ENCODE measurements around the gene DEFB113. TPM values are rescaled to one million over a fixed set of nuclear protein-coding genes. Genes with fewer than 3 reads are reported as not detected.

DEFB113 gene
- total RNA-seq, 1 experiment from 2014 or later: not detected

DNA sequence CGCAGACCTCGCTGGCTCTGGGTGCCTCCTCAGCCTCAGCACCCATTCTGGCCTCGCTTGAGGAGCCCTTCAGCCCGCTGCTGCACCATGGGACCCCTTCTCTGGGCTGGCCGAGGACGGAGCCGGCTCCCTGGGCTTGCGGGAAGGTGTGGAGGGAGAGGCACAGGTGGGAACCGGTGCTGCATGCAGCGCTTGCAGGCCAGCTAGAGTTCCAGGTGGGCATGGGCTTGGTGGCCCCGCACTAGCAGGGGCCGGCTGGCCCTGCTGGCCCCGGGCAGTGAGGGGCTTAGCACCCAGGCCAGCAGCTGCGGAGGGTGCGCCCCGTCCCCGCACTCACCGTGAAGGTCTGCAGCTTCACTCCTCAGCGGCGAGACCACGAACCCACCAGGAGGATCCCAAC lies 35.9 kb downstream of the DEFB113 start:
- no peaks in the 10 kb centered on the region for H3K36me3 ChIP-seq (ENCODE audit: control insufficient read depth in 1 of 2, insufficient read depth in 2 of 2, low read length in 2 of 2)
- ChIA-PET RAD21 (ENCODE audit: low non-redundant PET in 1 of 2, low total read pairs in 2 of 2, uncharacterized antibody in 2 of 2, unreplicated experiment in 2 of 2) (no interaction called here), CTCF (no interaction called here), POLR2A (no interaction called here)
- no TSS peak for BruUV-seq (replicated peaks)
- H3K9ac ChIP-seq (ENCODE audit: low read length): no peak overlapping the region
- H3K9me2 ChIP-seq (ENCODE audit: insufficient read depth): no peaks in the 10 kb centered on the region; the same call in 1 of the 2 replicates
- no peaks in the 10 kb centered on the region for H3K9me3 ChIP-seq (ENCODE audit: control insufficient read depth in 1 of 2, insufficient read depth in 1 of 2, low read depth in 1 of 2, low read length in 2 of 2)
- intact Hi-C loops (cut with micrococcal nuclease): no loop called here
- no peak overlapping the region for H2AFZ ChIP-seq (ENCODE audit: low read depth, low read length, poor library complexity, severe bottlenecking)
- ATAC-seq (no peak), DNase-seq (ENCODE audit: low read depth, low spot score) (no peak)
- H3K4me3 ChIP-seq (replicated peaks in 1 of 2; ENCODE audit: low read depth in 1 of 2, low read length in 2 of 2): no peak overlapping the region
- H3K27me3 ChIP-seq (ENCODE audit: insufficient read depth, low read length): no peaks in the 10 kb centered on the region; the same call in 1 of the 2 replicates
- no peak overlapping the region for H3K27ac ChIP-seq (ENCODE audit: low read depth, low read length)
- no peaks in the 10 kb centered on the region for H4K20me1 ChIP-seq (ENCODE audit: insufficient read depth)
- H3K4me1 ChIP-seq (ENCODE audit: control insufficient read depth in 1 of 2, insufficient read depth in 2 of 2, low read length in 2 of 2): no peaks in the 10 kb centered on the region
- H3K4me2 ChIP-seq (ENCODE audit: low read length): no peak overlapping the region
- no peak for TF ChIP-seq CEBPB (IDR thresholded peaks at IDR 0.05; ENCODE audit: low read depth)
- TF ChIP-seq MAX (IDR thresholded peaks at IDR 0.05): no peak
- H3K79me2 ChIP-seq (ENCODE audit: insufficient read depth, low read length): no peaks in the 10 kb centered on the region

DNA sequence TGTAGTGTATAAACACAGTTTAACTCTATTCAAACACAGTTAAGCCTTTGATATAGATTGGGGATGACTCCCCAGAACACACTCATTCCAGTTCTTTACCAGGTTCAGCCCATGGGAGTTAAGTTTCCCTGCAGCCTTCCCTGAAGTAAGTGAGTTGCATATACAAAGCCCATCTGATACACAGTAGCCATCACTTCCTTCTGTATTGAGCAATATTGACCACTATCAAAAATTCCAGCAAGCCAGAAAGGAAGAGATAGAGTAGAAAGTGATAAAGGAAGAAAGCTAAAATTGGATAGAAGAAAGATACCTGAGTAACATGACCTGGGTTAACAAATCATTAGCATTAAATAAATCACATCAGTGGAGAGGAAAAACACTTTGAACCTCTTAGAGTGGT lies 40.1 kb downstream of the DEFB113 start:
- no peaks in the 10 kb centered on the region; the same call in 1 of the 2 replicates for H3K27me3 ChIP-seq (ENCODE audit: insufficient read depth, low read length)
- H3K36me3 ChIP-seq (ENCODE audit: control insufficient read depth in 1 of 2, insufficient read depth in 2 of 2, low read length in 2 of 2): no peaks in the 10 kb centered on the region
- H3K9me2 ChIP-seq (ENCODE audit: insufficient read depth): no peaks in the 10 kb centered on the region; the same call in 1 of the 2 replicates
- ATAC-seq (no peak), DNase-seq (ENCODE audit: low read depth, low spot score) (no peak)
- no peak overlapping the region for H3K27ac ChIP-seq (ENCODE audit: low read depth, low read length)
- POLR2A ChIA-PET: no interaction called here
- no peak overlapping the region for H2AFZ ChIP-seq (ENCODE audit: low read depth, low read length, poor library complexity, severe bottlenecking)
- no peaks in the 10 kb centered on the region for H4K20me1 ChIP-seq (ENCODE audit: insufficient read depth)
- intact Hi-C loops (cut with micrococcal nuclease): no loop called here
- no peak overlapping the region for H3K4me3 ChIP-seq (replicated peaks in 1 of 2; ENCODE audit: low read depth in 1 of 2, low read length in 2 of 2)
- no peaks in the 10 kb centered on the region for H3K9me3 ChIP-seq (ENCODE audit: control insufficient read depth in 1 of 2, insufficient read depth in 1 of 2, low read depth in 1 of 2, low read length in 2 of 2)
- H3K9ac ChIP-seq (ENCODE audit: low read length): no peak overlapping the region
- H3K4me2 ChIP-seq (ENCODE audit: low read length): no peak overlapping the region
- no TSS peak for BruUV-seq (replicated peaks)
- CTCF ChIA-PET: no interaction called here
- no peaks in the 10 kb centered on the region for H3K79me2 ChIP-seq (ENCODE audit: insufficient read depth, low read length)
- TF ChIP-seq MAX (IDR thresholded peaks at IDR 0.05) (no peak), EGR1 (IDR thresholded peaks at IDR 0.05; ENCODE audit: low read depth) (no peak), REST (IDR thresholded peaks at IDR 0.05; ENCODE audit: low read depth) (no peak), SP1 (IDR thresholded peaks at IDR 0.05; ENCODE audit: low read depth) (no peak), YY1 (IDR thresholded peaks at IDR 0.05; ENCODE audit: extremely low read depth, insufficient replicate concordance, low read depth, low read length) (no peak), ZNF274 (IDR thresholded peaks at IDR 0.05; ENCODE audit: low read depth, low read length) (no peak), ATF3 (IDR thresholded peaks at IDR 0.05) (no peak), CEBPB (IDR thresholded peaks at IDR 0.05; ENCODE audit: low read depth) (no peak)
- no peaks in the 10 kb centered on the region for H3K4me1 ChIP-seq (ENCODE audit: control insufficient read depth in 1 of 2, insufficient read depth in 2 of 2, low read length in 2 of 2)
- RAD21 ChIA-PET (ENCODE audit: low non-redundant PET in 1 of 2, low total read pairs in 2 of 2, uncharacterized antibody in 2 of 2, unreplicated experiment in 2 of 2): no interaction called here
